HCT116 (cell line): ENCODE data around the gene C20orf144. TPM values are rescaled to one million over a fixed set of nuclear protein-coding genes. Genes with fewer than 3 reads are reported as not detected.

Source experiments
- ATAC-seq: fragments of 200-7000 bp; cut with Tn5 transposase; 2 replicates; pipeline ENCODE4 v1.9.1; 2020; ENCODE audit warnings: mild to moderate bottlenecking, moderate library complexity
- BruUV-seq: library from RNA; stranded (reverse); fragments of 400-500 nt; replicated peaks from 2 replicates; lab custom pipeline; 2021; lab: Mats Ljungman, UMichigan
- CTCF ChIA-PET: fragments of 300-600 bp; sonication (Branson Sonifier 250); formaldehyde crosslinking; loops from one replicate; lab custom pipeline; 2021; ENCODE audit warnings: antibody characterized with exemption; lab: Charles Lee
- POLR2A ChIA-PET: fragments of 300-600, 350-600 bp; sonication (Branson Sonifier 250); formaldehyde crosslinking; loops from one replicate; lab custom pipeline; 2021; ENCODE audit warnings: antibody characterized with exemption; lab: Charles Lee
- RAD21 ChIA-PET, 2 experiments: fragments of 300-600 bp; sonication (Branson Sonifier 250); formaldehyde crosslinking; loops; one replicate each; lab custom pipeline; 2023; ENCODE audit warnings: low total read pairs in 2 of 2; ENCODE audit not compliant: uncharacterized antibody in 2 of 2, unreplicated experiment in 2 of 2, low non-redundant PET in 1 of 2; lab: Charles Lee
- DNase-seq: peaks from one replicate; pipeline ENCODE4 v3.0.0-alpha.2; 2010; ENCODE audit warnings: low read depth, low spot score
- H2AFZ ChIP-seq: fragments of 200-600 bp; shearing (Covaris generic), sonication (generic); 2 replicates; pipeline ENCODE4 v1.6.1; 2017; ENCODE audit warnings: low read depth, mixed run types, mixed read lengths, antibody characterized with exemption, low read length; ENCODE audit not compliant: poor library complexity, severe bottlenecking
- H3K27ac ChIP-seq: 2 replicates; pipeline ENCODE4 v1.5.1; 2012; ENCODE audit warnings: low read depth, low read length
- H3K27me3 ChIP-seq: fragments of 200-600 bp; sonication (generic); 2 replicates; pipeline ENCODE4 v1.6.1; 2016; ENCODE audit warnings: mixed run types, low read length, mixed read lengths; ENCODE audit not compliant: insufficient read depth
- H3K36me3 ChIP-seq, 2 experiments: fragments of 200-500 bp in 1 of 2; fragments of 200-600 bp in 1 of 2; sonication (Bioruptor generic) in 1 of 2; sonication (generic) in 1 of 2; 2 replicates each; pipeline versions ENCODE4 v1.5.1 to v1.6.1; 2014 to 2016; ENCODE audit warnings: low read length in 2 of 2, inconsistent platforms in 1 of 2, mixed read lengths in 1 of 2, mixed run types in 1 of 2; ENCODE audit not compliant: insufficient read depth in 2 of 2, control insufficient read depth in 1 of 2
- H3K4me1 ChIP-seq, 2 experiments: fragments of 200-600 bp in 1 of 2; sonication (generic) in 1 of 2; 2 replicates each; pipeline versions ENCODE4 v1.5.1 to v1.6.1; 2012 to 2017; ENCODE audit warnings: low read length in 2 of 2, inconsistent platforms in 1 of 2, mild to moderate bottlenecking in 1 of 2, mixed read lengths in 1 of 2, mixed run types in 1 of 2, moderate library complexity in 1 of 2; ENCODE audit not compliant: insufficient read depth in 2 of 2, control insufficient read depth in 1 of 2
- H3K4me2 ChIP-seq: fragments of 200-600 bp; sonication (generic); 2 replicates; pipeline ENCODE4 v1.6.1; 2017; ENCODE audit warnings: mixed run types, low read length, mixed read lengths
- H3K4me3 ChIP-seq, 2 experiments: fragments of 200-600 bp in 1 of 2; sonication (generic) in 1 of 2; replicated peaks in 1 of 2; 2 replicates each; pipeline ENCODE4 v1.5.1; 2011 to 2016; ENCODE audit warnings: low read length in 2 of 2, control low read depth in 1 of 2, low read depth in 1 of 2, mild to moderate bottlenecking in 1 of 2, mixed read lengths in 1 of 2, mixed run types in 1 of 2
- H3K79me2 ChIP-seq: fragments of 200-600 bp; sonication (generic); 2 replicates; pipeline ENCODE4 v1.6.1; 2017; ENCODE audit warnings: mild to moderate bottlenecking, mixed run types, low read length, moderate library complexity, mixed read lengths; ENCODE audit not compliant: insufficient read depth
- H3K9ac ChIP-seq: fragments of 200-600 bp; sonication (generic); 2 replicates; pipeline ENCODE4 v1.6.1; 2016; ENCODE audit warnings: low read length, mixed read lengths
- H3K9me2 ChIP-seq: fragments of 200-600 bp; sonication (generic), shearing (Covaris generic); 2 replicates; pipeline ENCODE4 v1.6.1; 2017; ENCODE audit warnings: mixed run types, mild to moderate bottlenecking, moderate library complexity; ENCODE audit not compliant: insufficient read depth
- H3K9me3 ChIP-seq, 2 experiments: fragments of 200-500 bp in 1 of 2; fragments of 200-600 bp in 1 of 2; sonication (Bioruptor generic) in 1 of 2; sonication (generic) in 1 of 2; 2 replicates each; pipeline ENCODE4 v1.6.1; 2014 to 2017; ENCODE audit warnings: low read length in 2 of 2, mixed read lengths in 2 of 2, inconsistent platforms in 1 of 2, low read depth in 1 of 2, mild to moderate bottlenecking in 1 of 2, mixed run types in 1 of 2, moderate library complexity in 1 of 2; ENCODE audit not compliant: control insufficient read depth in 1 of 2, insufficient read depth in 1 of 2
- H4K20me1 ChIP-seq: fragments of 200-600 bp; sonication (generic), shearing (Covaris generic); 2 replicates; pipeline ENCODE4 v1.6.1; 2017; ENCODE audit warnings: mixed run types, mild to moderate bottlenecking, moderate library complexity; ENCODE audit not compliant: insufficient read depth
- ATF3 ChIP-seq: IDR thresholded peaks from 2 replicates; pipeline ENCODE4 v1.6.1; 2012
- CBX3 ChIP-seq: IDR thresholded peaks from 2 replicates; pipeline ENCODE4 v1.6.1; 2012; ENCODE audit warnings: low read depth
- CEBPB ChIP-seq: IDR thresholded peaks from 2 replicates; pipeline ENCODE4 v1.6.1; 2012; ENCODE audit warnings: low read depth
- EGR1 ChIP-seq: IDR thresholded peaks from 2 replicates; pipeline ENCODE4 v1.6.1; 2012; ENCODE audit warnings: low read depth
- EZH2 ChIP-seq: fragments of 200-600 bp; sonication (generic); IDR thresholded peaks from 2 replicates; pipeline ENCODE4 v1.6.1; 2017; ENCODE audit warnings: antibody characterized with exemption, mixed run types
- EZH2phosphoT487 ChIP-seq: fragments of 200-600 bp; IDR thresholded peaks from 2 replicates; pipeline ENCODE4 v1.6.1; 2018; ENCODE audit warnings: antibody characterized with exemption, borderline replicate concordance
- FOSL1 ChIP-seq: IDR thresholded peaks from 2 replicates; pipeline ENCODE4 v1.6.1; 2012; ENCODE audit warnings: low read depth
- SIN3A ChIP-seq: IDR thresholded peaks from 2 replicates; pipeline ENCODE4 v1.6.1; 2012; ENCODE audit warnings: low read depth
- SRF ChIP-seq: IDR thresholded peaks from 2 replicates; pipeline ENCODE4 v1.6.1; 2012; ENCODE audit warnings: low read depth
- TCF7L2 ChIP-seq: IDR thresholded peaks from 2 replicates; pipeline ENCODE4 v1.7.0; 2011; ENCODE audit warnings: borderline replicate concordance, inconsistent platforms; ENCODE audit not compliant: insufficient read depth, insufficient read length; ENCODE audit errors: extremely low read depth
- ZBTB33 ChIP-seq: IDR thresholded peaks from 2 replicates; pipeline ENCODE4 v1.6.1; 2011; ENCODE audit warnings: mild to moderate bottlenecking, low read length, moderate library complexity; ENCODE audit not compliant: insufficient replicate concordance; ENCODE audit errors: extremely low read depth
- ZNF274 ChIP-seq: fragments of 200-500 bp; sonication (Bioruptor generic); IDR thresholded peaks from 2 replicates; pipeline ENCODE4 v1.6.1; 2014; ENCODE audit warnings: mild to moderate bottlenecking, low read depth, low read length, inconsistent platforms
- intact Hi-C: fragments of 100-400 bp; cut with micrococcal nuclease; formaldehyde crosslinking; loops from 2 replicates; pipeline ENCODE4 v1.10.0; 2022
- total RNA-seq: library from RNA; stranded (reverse); gene quantifications from one replicate; pipeline ENCODE4 v1.2.1, GENCODE V29; 2021; ENCODE audit not compliant: unreplicated experiment
- TF ChIP-seq, protein P1 (sequence below), 3 experiments: fragments of 200-600 bp in 1 of 3; sonication (generic) in 1 of 3; IDR thresholded peaks in 2 of 3; conservative IDR thresholded peaks in 1 of 3; 2 replicates each; pipeline ENCODE4 v1.5.1; 2012 to 2017; ENCODE audit warnings: low read depth in 2 of 3, low read length in 2 of 3, antibody characterized with exemption in 1 of 3, borderline replicate concordance in 1 of 3, control low read depth in 1 of 3, mild to moderate bottlenecking in 1 of 3, mixed read lengths in 1 of 3, mixed run types in 1 of 3, moderate library complexity in 1 of 3; ENCODE audit not compliant: insufficient read depth in 1 of 3

C20orf144 gene
- total RNA-seq, 1 experiment from 2014 or later: 0.37 TPM

- no peak for TF ChIP-seq ZNF274
- TF ChIP-seq, protein P1, sequence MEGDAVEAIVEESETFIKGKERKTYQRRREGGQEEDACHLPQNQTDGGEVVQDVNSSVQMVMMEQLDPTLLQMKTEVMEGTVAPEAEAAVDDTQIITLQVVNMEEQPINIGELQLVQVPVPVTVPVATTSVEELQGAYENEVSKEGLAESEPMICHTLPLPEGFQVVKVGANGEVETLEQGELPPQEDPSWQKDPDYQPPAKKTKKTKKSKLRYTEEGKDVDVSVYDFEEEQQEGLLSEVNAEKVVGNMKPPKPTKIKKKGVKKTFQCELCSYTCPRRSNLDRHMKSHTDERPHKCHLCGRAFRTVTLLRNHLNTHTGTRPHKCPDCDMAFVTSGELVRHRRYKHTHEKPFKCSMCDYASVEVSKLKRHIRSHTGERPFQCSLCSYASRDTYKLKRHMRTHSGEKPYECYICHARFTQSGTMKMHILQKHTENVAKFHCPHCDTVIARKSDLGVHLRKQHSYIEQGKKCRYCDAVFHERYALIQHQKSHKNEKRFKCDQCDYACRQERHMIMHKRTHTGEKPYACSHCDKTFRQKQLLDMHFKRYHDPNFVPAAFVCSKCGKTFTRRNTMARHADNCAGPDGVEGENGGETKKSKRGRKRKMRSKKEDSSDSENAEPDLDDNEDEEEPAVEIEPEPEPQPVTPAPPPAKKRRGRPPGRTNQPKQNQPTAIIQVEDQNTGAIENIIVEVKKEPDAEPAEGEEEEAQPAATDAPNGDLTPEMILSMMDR (IDR thresholded peaks at IDR 0.05 in 2 of 3, conservative IDR thresholded peaks at IDR 0.05 in 1 of 3; ENCODE audit: borderline replicate concordance in 1 of 3, insufficient read depth in 1 of 3, low read depth in 2 of 3, low read length in 2 of 3): no peak
- TF ChIP-seq CBX3: no peak
- TF ChIP-seq SIN3A: no peak
- TF ChIP-seq SRF: no peak
- TF ChIP-seq EZH2phosphoT487: no peak
- no peak for TF ChIP-seq CEBPB
- no peak for TF ChIP-seq EZH2
- TF ChIP-seq ATF3: no peak
- no peak for TF ChIP-seq EGR1
- TF ChIP-seq FOSL1: no peak
- no peak for TF ChIP-seq ZBTB33
- TF ChIP-seq TCF7L2: no peak
- H3K9me2 ChIP-seq: no peaks in the 10 kb centered on the region
- POLR2A ChIA-PET: no interaction called here
- H3K27me3 ChIP-seq: no peaks in the 10 kb centered on the region
- H4K20me1 ChIP-seq: no peaks in the 10 kb centered on the region
- H3K79me2 ChIP-seq: no peaks in the 10 kb centered on the region
- intact Hi-C loops: no loop called here
- ATAC-seq: no peak
- H3K36me3 ChIP-seq: peaks cover 0 to 9% of the 10 kb centered on the region in 2 experiments; a peak in 2 of 4 replicates
- no TSS peak for BruUV-seq
- H3K4me2 ChIP-seq: no peak overlapping the region
- CTCF ChIA-PET: no interaction called here
- H3K4me1 ChIP-seq: no peaks in the 10 kb centered on the region
- no peak overlapping the region for H3K27ac ChIP-seq
- no peak overlapping the region for H3K4me3 ChIP-seq
- RAD21 ChIA-PET: no interaction called here
- no peaks in the 10 kb centered on the region for H3K9me3 ChIP-seq
- no peak overlapping the region for H3K9ac ChIP-seq
- no peak for DNase-seq
- H2AFZ ChIP-seq: no peak overlapping the region
Observed at GRCh38 chr20:33644313-33645071, 17.6 kb upstream of the C20orf144 start.
